Measurements from ENCODE around the gene RACGAP1. TPM values are rescaled to one million over a fixed set of nuclear protein-coding genes. Genes with fewer than 3 reads are reported as not detected.
"Not testable (repeated sequence)": the region's sequence is repeated elsewhere in the genome, so short reads cannot be mapped to it uniquely, and the experiment has no call there.

The RACGAP1 gene
- total RNA-seq, 6 experiments from 2014 or later: 52.6 to 119 (median 104) TPM

GRCh38 chr12:49998453-49998852 lies 26.8 kb downstream of the RACGAP1 start:
- H3K27me3 Mint-ChIP-seq (ENCODE audit: insufficient read depth): no peaks in the 10 kb centered on the region; the same call in none of the 2 replicates
- no peak for DNase-seq
- H3K4me1 Mint-ChIP-seq (ENCODE audit: low read depth): peaks cover 6% of the 10 kb centered on the region; the same call in 1 of the 2 replicates
- H3K9me3 Mint-ChIP-seq: no peaks in the 10 kb centered on the region
- peaks cover 37% of the 10 kb centered on the region for H3K36me3 Mint-ChIP-seq (ENCODE audit: low read depth)
- no peak overlapping the region for H3K4me3 Mint-ChIP-seq
- no peak overlapping the region for H3K27ac Mint-ChIP-seq
- TF ChIP-seq CTCF (IDR thresholded peaks at IDR 0.05): no peak

- no peak for DNase-seq
- no peaks in the 10 kb centered on the region for H3K9me3 Mint-ChIP-seq
- H3K27ac Mint-ChIP-seq: no peak overlapping the region
Measured at GRCh38 chr12:49990273-49990672, 35.0 kb downstream of the RACGAP1 start.

GRCh38 chr12:49989400-49989799 lies 35.9 kb downstream of the RACGAP1 start:
- Mint-ChIP-seq H3K4me1 (ENCODE audit: low read depth) (peaks cover 22% of the 10 kb centered on the region), H3K36me3 (ENCODE audit: low read depth) (peaks cover 28% of the 10 kb centered on the region)
- H3K27me3 Mint-ChIP-seq (ENCODE audit: insufficient read depth); H3K27ac Mint-ChIP-seq; H3K4me3 Mint-ChIP-seq; DNase-seq; H3K9me3 Mint-ChIP-seq: not testable (repeated sequence)

More at GRCh38 chr12:49990273-49990672, 35.0 kb downstream of the RACGAP1 start:
- H3K27me3 Mint-ChIP-seq (ENCODE audit: insufficient read depth): no peaks in the 10 kb centered on the region; the same call in 1 of the 2 replicates
- peaks cover 13% of the 10 kb centered on the region for H3K4me1 Mint-ChIP-seq (ENCODE audit: low read depth)
- peaks cover 35% of the 10 kb centered on the region for H3K36me3 Mint-ChIP-seq (ENCODE audit: low read depth)
- H3K4me3 Mint-ChIP-seq: no peak overlapping the region
- no peak for TF ChIP-seq CTCF (IDR thresholded peaks at IDR 0.05)

- TF ChIP-seq CTCF (IDR thresholded peaks at IDR 0.05): no peak
- Mint-ChIP-seq H3K4me1 (ENCODE audit: low read depth) (peaks cover 37% of the 10 kb centered on the region), H3K9me3 (no peaks in the 10 kb centered on the region), H3K27me3 (ENCODE audit: insufficient read depth) (no peaks in the 10 kb centered on the region), H3K4me3 (no peak overlapping the region), H3K36me3 (ENCODE audit: low read depth) (peaks cover 17% of the 10 kb centered on the region), H3K27ac (no peak overlapping the region)
- DNase-seq: no peak
Measured at GRCh38 chr12:49987625-49988303, 37.5 kb downstream of the RACGAP1 start.

- H3K27me3 Mint-ChIP-seq (ENCODE audit: insufficient read depth); H3K9me3 Mint-ChIP-seq; H3K27ac Mint-ChIP-seq; H3K4me3 Mint-ChIP-seq; DNase-seq: not testable (repeated sequence)
- H3K36me3 Mint-ChIP-seq (ENCODE audit: low read depth): peaks cover 11% of the 10 kb centered on the region; the same call in 1 of the 2 replicates
- H3K4me1 Mint-ChIP-seq (ENCODE audit: low read depth): peaks cover 45% of the 10 kb centered on the region
Measured at GRCh38 chr12:49986476-49986875, 38.8 kb downstream of the RACGAP1 start.

GRCh38 chr12:49985981-49986380 lies 39.3 kb downstream of the RACGAP1 start:
- Mint-ChIP-seq H3K27me3 (ENCODE audit: insufficient read depth) (no peaks in the 10 kb centered on the region), H3K9me3 (no peaks in the 10 kb centered on the region), H3K4me1 (ENCODE audit: low read depth) (peaks cover 45% of the 10 kb centered on the region), H3K4me3 (no peak overlapping the region), H3K36me3 (ENCODE audit: low read depth) (peaks cover 11% of the 10 kb centered on the region; the same call in 1 of the 2 replicates), H3K27ac (no peak overlapping the region)
- no peak for TF ChIP-seq CTCF (IDR thresholded peaks at IDR 0.05)
- no peak for DNase-seq

All from HFFc6 (cell line).